Mucosa of descending colon (tissue), 3 donors: Measurements from ENCODE around the gene TMPRSS11B. TPM values are rescaled to one million over a fixed set of nuclear protein-coding genes. Genes with fewer than 3 reads are reported as not detected.

Source experiments
- ATAC-seq: fragments of 200-7000 bp; cut with Tn5 transposase; one replicate; pipeline ENCODE4 v1.9.1; 2020; ENCODE audit warnings: mild to moderate bottlenecking, moderate library complexity
- DNase-seq, 3 donors: peaks; one replicate each; pipeline ENCODE4 v3.0.0-alpha.2; 2020
- H3K36me3 ChIP-seq: fragments of 200-600 bp; one replicate; pipeline ENCODE4 v1.8.0; 2021; ENCODE audit warnings: low read depth, mild to moderate bottlenecking
- H3K4me1 ChIP-seq: fragments of 200-600 bp; one replicate; pipeline ENCODE4 v1.8.0; 2021; ENCODE audit warnings: low read depth, mild to moderate bottlenecking
- H3K4me3 ChIP-seq: fragments of 200-600 bp; one replicate; pipeline ENCODE4 v1.8.0; 2021; ENCODE audit warnings: mild to moderate bottlenecking
- H3K9me3 ChIP-seq: fragments of 200-600 bp; one replicate; pipeline ENCODE4 v1.8.0; 2021; ENCODE audit warnings: mild to moderate bottlenecking
- intact Hi-C, 2 donors: fragments of 100-400 bp; cut with DNase I in 1 of 2; cut with micrococcal nuclease in 1 of 2; formaldehyde crosslinking; loops; one replicate each; pipeline versions ENCODE4 v1.11.0 to v1.11.1; 2022; cut with DNase I, micrococcal nuclease
- total RNA-seq, 3 donors: library from RNA; stranded (reverse); fragmentation: NEBNext Ultra II Directional in 2 of 3; extraction: Animal tissue kit (Norgen Biotek cat#: 25700) in 2 of 3; gene quantifications; one replicate each; pipeline versions ENCODE4 v1.2.1 to v1.2.4, GENCODE V29; 2021 to 2023
- TF ChIP-seq, protein P1 (sequence below): fragments of 200-600 bp; IDR thresholded peaks from one replicate; pipeline ENCODE4 v1.8.0; 2022; ENCODE audit warnings: antibody characterized with exemption, mild to moderate bottlenecking
- donor health status: DM: no; HTN: no; CAD: no; lungs with moderate emphysema.
- donor health status: DM: no; HTN: no; CAD: no.
- donor health status: DM: no; HTN: yes; CAD: no.

The TMPRSS11B gene
- total RNA-seq, 3 donors from 2014 or later: not detected

DNA sequence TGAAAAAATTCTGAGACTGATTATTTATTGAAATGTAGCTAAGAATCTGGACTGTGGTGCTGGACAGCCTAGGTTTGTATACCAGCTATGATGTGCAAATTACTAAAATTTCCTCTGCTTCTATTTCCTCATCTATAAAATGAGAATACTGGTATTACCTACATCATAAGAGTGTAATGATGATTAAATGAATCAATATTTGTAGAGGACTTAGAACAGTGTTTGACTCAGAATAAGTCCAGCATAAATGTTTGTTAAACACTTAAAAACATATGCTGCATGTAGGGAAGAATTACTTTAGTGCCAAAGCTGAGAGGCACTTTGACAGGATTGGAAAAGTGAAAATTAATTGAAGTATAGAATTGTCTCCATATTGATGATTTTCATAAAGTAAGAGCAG is 60.6 kb downstream of the TMPRSS11B start:
- intact Hi-C loops: no loop called here
- ATAC-seq (no peak), DNase-seq (no peak)
- TF ChIP-seq, protein P1, sequence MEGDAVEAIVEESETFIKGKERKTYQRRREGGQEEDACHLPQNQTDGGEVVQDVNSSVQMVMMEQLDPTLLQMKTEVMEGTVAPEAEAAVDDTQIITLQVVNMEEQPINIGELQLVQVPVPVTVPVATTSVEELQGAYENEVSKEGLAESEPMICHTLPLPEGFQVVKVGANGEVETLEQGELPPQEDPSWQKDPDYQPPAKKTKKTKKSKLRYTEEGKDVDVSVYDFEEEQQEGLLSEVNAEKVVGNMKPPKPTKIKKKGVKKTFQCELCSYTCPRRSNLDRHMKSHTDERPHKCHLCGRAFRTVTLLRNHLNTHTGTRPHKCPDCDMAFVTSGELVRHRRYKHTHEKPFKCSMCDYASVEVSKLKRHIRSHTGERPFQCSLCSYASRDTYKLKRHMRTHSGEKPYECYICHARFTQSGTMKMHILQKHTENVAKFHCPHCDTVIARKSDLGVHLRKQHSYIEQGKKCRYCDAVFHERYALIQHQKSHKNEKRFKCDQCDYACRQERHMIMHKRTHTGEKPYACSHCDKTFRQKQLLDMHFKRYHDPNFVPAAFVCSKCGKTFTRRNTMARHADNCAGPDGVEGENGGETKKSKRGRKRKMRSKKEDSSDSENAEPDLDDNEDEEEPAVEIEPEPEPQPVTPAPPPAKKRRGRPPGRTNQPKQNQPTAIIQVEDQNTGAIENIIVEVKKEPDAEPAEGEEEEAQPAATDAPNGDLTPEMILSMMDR: no peak
- H3K4me3 ChIP-seq: no peak overlapping the region
- H3K9me3 ChIP-seq: no peaks in the 10 kb centered on the region
- H3K36me3 ChIP-seq: no peaks in the 10 kb centered on the region
- H3K4me1 ChIP-seq: no peaks in the 10 kb centered on the region

DNA sequence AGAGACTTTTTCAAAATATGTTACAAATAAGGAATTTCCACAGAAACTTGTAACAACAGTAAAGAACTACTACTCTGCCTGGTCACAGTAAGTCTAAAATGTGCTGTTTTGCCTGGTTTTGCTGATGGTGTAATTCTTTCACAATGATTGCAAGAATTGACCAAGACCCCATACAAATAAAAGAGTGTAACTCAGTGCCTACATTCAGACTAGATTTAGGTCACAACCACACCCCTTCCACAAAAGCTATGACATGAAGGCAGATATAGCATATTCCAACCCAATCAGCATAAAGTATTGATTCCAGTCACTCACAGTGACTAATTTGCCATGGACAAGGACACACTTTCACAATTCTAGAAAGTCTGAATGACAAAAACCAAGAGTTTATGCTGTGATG is 62.1 kb downstream of the TMPRSS11B start:
- Histone ChIP-seq H3K4me3 (no peak overlapping the region), H3K4me1 (no peaks in the 10 kb centered on the region), H3K36me3 (no peaks in the 10 kb centered on the region), H3K9me3 (no peaks in the 10 kb centered on the region)
- TF ChIP-seq, protein P1: no peak
- ATAC-seq (no peak), DNase-seq (no peak)
- intact Hi-C loops: no loop called here

DNA sequence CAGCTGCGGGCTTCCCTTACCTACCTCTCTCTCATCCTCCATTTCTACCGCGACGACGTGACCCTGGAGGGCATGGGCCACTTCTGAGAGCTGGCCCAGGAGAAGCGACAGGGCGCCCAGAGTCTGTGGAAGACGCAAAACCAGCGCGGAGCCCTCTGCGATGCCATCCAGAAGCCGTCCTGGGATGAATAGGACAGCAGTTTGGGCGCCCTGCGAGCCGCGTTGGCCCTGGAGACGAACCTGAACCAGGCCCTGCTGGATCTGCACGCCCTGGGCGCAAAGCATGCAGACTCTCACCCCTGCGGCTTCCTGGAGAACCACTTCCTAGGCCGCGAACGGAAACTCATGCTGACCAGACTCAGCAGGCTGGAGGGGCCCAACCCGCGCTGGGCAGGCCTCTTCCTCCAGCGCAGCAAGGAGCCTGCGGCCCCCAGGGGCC is 63.1 kb downstream of the TMPRSS11B start:
- intact Hi-C loops: no loop called here
- ATAC-seq: no peak

GRCh38 chr4:68180849-68181526 is 64.5 kb downstream of the TMPRSS11B start:
- TF ChIP-seq, protein P1: no peak
- H3K4me3 ChIP-seq: no peak overlapping the region
- H3K9me3 ChIP-seq: no peaks in the 10 kb centered on the region
- no peaks in the 10 kb centered on the region for H3K36me3 ChIP-seq
- DNase-seq (no peak), ATAC-seq (no peak)
- no peaks in the 10 kb centered on the region for H3K4me1 ChIP-seq
- intact Hi-C loops: no loop called here

More for the DNA sequence above, 63.1 kb downstream of the TMPRSS11B start:
- Histone ChIP-seq H3K9me3 (no peaks in the 10 kb centered on the region), H3K36me3 (no peaks in the 10 kb centered on the region), H3K4me3 (no peak overlapping the region), H3K4me1 (no peaks in the 10 kb centered on the region)
- DNase-seq: peak in 1 of 3 donors; percentile 44
- TF ChIP-seq, protein P1: no peak

- Histone ChIP-seq H3K36me3 (no peaks in the 10 kb centered on the region), H3K4me3 (no peak overlapping the region), H3K4me1 (no peaks in the 10 kb centered on the region), H3K9me3 (no peaks in the 10 kb centered on the region)
- ATAC-seq: no peak
- DNase-seq: no peak
- TF ChIP-seq, protein P1: no peak
- intact Hi-C loops: no loop called here
These were observed 68.6 kb downstream of the TMPRSS11B start for GRCh38 chr4:68176904-68177303.

Other genes with a start within 250 kb of the TMPRSS11B start
- gene TMPRSS11F, start 115.8 kb downstream of the TMPRSS11B start, total RNA-seq: not detected
- 10 to 100 TPM; 55.1 to 92.3 (median 73.6) TPM for gene YTHDC1, start 104.4 kb upstream of the TMPRSS11B start, total RNA-seq
- gene TMPRSS11E, start 201.8 kb upstream of the TMPRSS11B start, total RNA-seq: not detected